GM12878 (cell line): ENCODE data around the gene PDGFB.

ENCODE experiments used
- DPF2 ChIP-seq: fragments of 450-650 bp; IDR thresholded peaks from 2 replicates; pipeline ENCODE4 v1.6.1; 2017; ENCODE audit warnings: mild to moderate bottlenecking
- EGR1 ChIP-seq, 2 experiments: IDR thresholded peaks; 1 replicate in 1 of 2; 2 replicates in 1 of 2; pipeline ENCODE4 v1.6.1; 2011 to 2012; ENCODE audit warnings: low read depth in 2 of 2, low read length in 2 of 2, borderline replicate concordance in 1 of 2, mild to moderate bottlenecking in 1 of 2, moderate library complexity in 1 of 2
- POLR2A ChIP-seq: IDR thresholded peaks from 2 replicates; pipeline ENCODE4 v1.6.1; 2011; ENCODE audit warnings: low read depth, mild to moderate bottlenecking, low read length
- TAF1 ChIP-seq: IDR thresholded peaks from 2 replicates; pipeline ENCODE4 v1.6.1; 2011; ENCODE audit warnings: mild to moderate bottlenecking, low read depth, low read length, borderline replicate concordance
- TF ChIP-seq, protein P1 (sequence below), 3 experiments: IDR thresholded peaks in 2 of 3; conservative IDR thresholded peaks in 1 of 3; 2 replicates each; pipeline ENCODE4 v1.5.1; 2011; ENCODE audit warnings: low read depth in 3 of 3, low read length in 3 of 3, mild to moderate bottlenecking in 3 of 3, control low read depth in 2 of 3, moderate library complexity in 2 of 3, inconsistent platforms in 1 of 3, mixed read lengths in 1 of 3; ENCODE audit not compliant: control insufficient read depth in 2 of 3, insufficient read depth in 1 of 3; ENCODE audit errors: extremely low read depth in 1 of 3
- TF ChIP-seq, protein P2 (sequence below): fragments of 450-650 bp; IDR thresholded peaks from 2 replicates; pipeline ENCODE4 v1.6.1; 2017; ENCODE audit warnings: mild to moderate bottlenecking

DNA sequence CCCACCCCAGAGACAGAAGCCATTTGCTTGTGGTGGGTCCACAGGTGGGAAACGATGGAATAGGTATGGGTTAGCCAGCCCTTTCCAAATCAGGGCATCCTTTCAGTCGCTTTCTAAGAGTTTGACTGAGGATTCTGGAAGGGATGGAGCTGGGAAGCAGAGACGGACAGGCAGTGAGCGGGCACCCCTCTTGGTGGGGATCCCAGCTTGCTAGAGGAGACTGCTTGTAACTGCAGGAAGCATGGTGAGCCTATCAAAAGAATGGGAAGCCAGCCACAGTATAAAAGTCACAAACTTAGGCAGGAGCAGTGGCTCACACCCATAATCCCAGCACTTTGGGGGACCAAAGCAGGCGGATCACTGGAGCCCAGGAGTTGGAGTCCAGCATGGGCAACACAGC, 6.1 kb upstream of the PDGFB start:
- TF ChIP-seq, protein P1, sequence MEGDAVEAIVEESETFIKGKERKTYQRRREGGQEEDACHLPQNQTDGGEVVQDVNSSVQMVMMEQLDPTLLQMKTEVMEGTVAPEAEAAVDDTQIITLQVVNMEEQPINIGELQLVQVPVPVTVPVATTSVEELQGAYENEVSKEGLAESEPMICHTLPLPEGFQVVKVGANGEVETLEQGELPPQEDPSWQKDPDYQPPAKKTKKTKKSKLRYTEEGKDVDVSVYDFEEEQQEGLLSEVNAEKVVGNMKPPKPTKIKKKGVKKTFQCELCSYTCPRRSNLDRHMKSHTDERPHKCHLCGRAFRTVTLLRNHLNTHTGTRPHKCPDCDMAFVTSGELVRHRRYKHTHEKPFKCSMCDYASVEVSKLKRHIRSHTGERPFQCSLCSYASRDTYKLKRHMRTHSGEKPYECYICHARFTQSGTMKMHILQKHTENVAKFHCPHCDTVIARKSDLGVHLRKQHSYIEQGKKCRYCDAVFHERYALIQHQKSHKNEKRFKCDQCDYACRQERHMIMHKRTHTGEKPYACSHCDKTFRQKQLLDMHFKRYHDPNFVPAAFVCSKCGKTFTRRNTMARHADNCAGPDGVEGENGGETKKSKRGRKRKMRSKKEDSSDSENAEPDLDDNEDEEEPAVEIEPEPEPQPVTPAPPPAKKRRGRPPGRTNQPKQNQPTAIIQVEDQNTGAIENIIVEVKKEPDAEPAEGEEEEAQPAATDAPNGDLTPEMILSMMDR (IDR thresholded peaks at IDR 0.05 in 2 of 3, conservative IDR thresholded peaks at IDR 0.05 in 1 of 3; ENCODE audit: control insufficient read depth in 2 of 3, extremely low read depth in 1 of 3, insufficient read depth in 1 of 3, low read depth in 3 of 3, low read length in 3 of 3) = no peak
- no peak for TF ChIP-seq POLR2A
- TF ChIP-seq, protein P2, sequence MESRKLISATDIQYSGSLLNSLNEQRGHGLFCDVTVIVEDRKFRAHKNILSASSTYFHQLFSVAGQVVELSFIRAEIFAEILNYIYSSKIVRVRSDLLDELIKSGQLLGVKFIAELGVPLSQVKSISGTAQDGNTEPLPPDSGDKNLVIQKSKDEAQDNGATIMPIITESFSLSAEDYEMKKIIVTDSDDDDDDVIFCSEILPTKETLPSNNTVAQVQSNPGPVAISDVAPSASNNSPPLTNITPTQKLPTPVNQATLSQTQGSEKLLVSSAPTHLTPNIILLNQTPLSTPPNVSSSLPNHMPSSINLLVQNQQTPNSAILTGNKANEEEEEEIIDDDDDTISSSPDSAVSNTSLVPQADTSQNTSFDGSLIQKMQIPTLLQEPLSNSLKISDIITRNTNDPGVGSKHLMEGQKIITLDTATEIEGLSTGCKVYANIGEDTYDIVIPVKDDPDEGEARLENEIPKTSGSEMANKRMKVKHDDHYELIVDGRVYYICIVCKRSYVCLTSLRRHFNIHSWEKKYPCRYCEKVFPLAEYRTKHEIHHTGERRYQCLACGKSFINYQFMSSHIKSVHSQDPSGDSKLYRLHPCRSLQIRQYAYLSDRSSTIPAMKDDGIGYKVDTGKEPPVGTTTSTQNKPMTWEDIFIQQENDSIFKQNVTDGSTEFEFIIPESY = no peak
- no peak for TF ChIP-seq TAF1
- TF ChIP-seq DPF2 = no peak
- no peak for TF ChIP-seq EGR1 (IDR thresholded peaks at IDR 0.05; ENCODE audit: borderline replicate concordance in 1 of 2, low read depth in 2 of 2, low read length in 2 of 2)
